Left colon (tissue), 2 donors: ENCODE data around the gene LY9. TPM values are rescaled to one million over a fixed set of nuclear protein-coding genes. Genes with fewer than 3 reads are reported as not detected.

Experiments used
- ATAC-seq: fragments of 200-7000 bp; cut with Tn5 transposase; one replicate; pipeline ENCODE4 v1.9.1; 2020; ENCODE audit warnings: mild to moderate bottlenecking, moderate library complexity
- DNase-seq, 2 donors: peaks; one replicate each; pipeline ENCODE4 v3.0.0-alpha.2; 2020
- intact Hi-C, 2 donors: fragments of 100-400 bp; cut with DNase I in 1 of 2; cut with micrococcal nuclease in 1 of 2; formaldehyde crosslinking; loops; one replicate each; pipeline versions ENCODE4 v1.11.2 to v1.14.0; 2022; cut with DNase I, micrococcal nuclease
- total RNA-seq, 2 donors: library from RNA; stranded (reverse); fragmentation: NEBNext Ultra II Directional; extraction: Animal tissue kit (Norgen Biotek cat#: 25700); gene quantifications; one replicate each; pipeline ENCODE4 v1.2.1, GENCODE V29; 2021
- donor health status: DM: no; HTN: no; CAD: no.
- donor health status: DM: yes; HTN: yes; CAD: no.

Gene LY9
- total RNA-seq, 2 donors from 2014 or later: 0.67 to 2.6 TPM

- no peak for DNase-seq
- intact Hi-C loops: no loop called here
- no peak for ATAC-seq
Measured at GRCh38 chr1:160799641-160800040, 3.7 kb downstream of the LY9 start.

- no peak for ATAC-seq
- intact Hi-C loops: no loop called here
- no peak for DNase-seq
Measured at GRCh38 chr1:160800142-160800541, 4.2 kb downstream of the LY9 start.

GRCh38 chr1:160800645-160801408 lies 4.9 kb downstream of the LY9 start:
- intact Hi-C loops: no loop called here
- ATAC-seq: no peak

GRCh38 chr1:160801836-160802580 lies 6.0 kb downstream of the LY9 start:
- DNase-seq: no peak
- ATAC-seq: no peak
- intact Hi-C loops: no loop called here

More at GRCh38 chr1:160800645-160801408, 4.9 kb downstream of the LY9 start:
- DNase-seq: no peak

- intact Hi-C loops: no loop called here
- no peak for DNase-seq
- no peak for ATAC-seq
Measured at GRCh38 chr1:160806109-160806665, 10.2 kb downstream of the LY9 start.

- ATAC-seq (no peak), DNase-seq (no peak)
- intact Hi-C loops: no loop called here
Measured at GRCh38 chr1:160806784-160807183, 10.8 kb downstream of the LY9 start.

- intact Hi-C loops: no loop called here
- DNase-seq: no peak
- ATAC-seq: no peak
Measured at GRCh38 chr1:160807247-160807646, 11.3 kb downstream of the LY9 start.

- intact Hi-C loops: no loop called here
- DNase-seq (no peak), ATAC-seq (no peak)
Measured at GRCh38 chr1:160807738-160808137, 11.8 kb downstream of the LY9 start.

GRCh38 chr1:160808289-160808688 lies 12.3 kb downstream of the LY9 start:
- DNase-seq (no peak), ATAC-seq (no peak)
- intact Hi-C loops: no loop called here

GRCh38 chr1:160810486-160810885 lies 14.5 kb downstream of the LY9 start:
- DNase-seq: no peak
- intact Hi-C loops: no loop called here
- no peak for ATAC-seq

- no peak for DNase-seq
- intact Hi-C loops: no loop called here
- ATAC-seq: no peak
Measured at GRCh38 chr1:160811147-160811546, 15.2 kb downstream of the LY9 start.

- ATAC-seq (no peak), DNase-seq (no peak)
- intact Hi-C loops: no loop called here
Measured at GRCh38 chr1:160813215-160813614, 17.2 kb downstream of the LY9 start.

GRCh38 chr1:160814316-160814715 lies 18.3 kb downstream of the LY9 start:
- DNase-seq (no peak), ATAC-seq (no peak)
- intact Hi-C loops: no loop called here

GRCh38 chr1:160814856-160815255 lies 18.9 kb downstream of the LY9 start:
- ATAC-seq (no peak), DNase-seq (no peak)
- intact Hi-C loops: no loop called here

- intact Hi-C loops: no loop called here
- ATAC-seq (no peak), DNase-seq (no peak)
Measured at GRCh38 chr1:160818207-160818937, 22.4 kb downstream of the LY9 start.

GRCh38 chr1:160819186-160819585 lies 23.2 kb downstream of the LY9 start:
- no peak for ATAC-seq
- no peak for DNase-seq
- intact Hi-C loops: no loop called here

GRCh38 chr1:160821627-160822026 lies 25.7 kb downstream of the LY9 start:
- no peak for DNase-seq
- ATAC-seq: no peak
- intact Hi-C loops: no loop called here

- DNase-seq: no peak
- ATAC-seq: no peak
- intact Hi-C loops: no loop called here
Measured at GRCh38 chr1:160823296-160823695, 27.3 kb downstream of the LY9 start.

- DNase-seq (no peak), ATAC-seq (no peak)
- intact Hi-C loops: no loop called here
Measured at GRCh38 chr1:160826546-160826945, 30.6 kb downstream of the LY9 start.

GRCh38 chr1:160827418-160827817 lies 31.4 kb downstream of the LY9 start:
- intact Hi-C loops: no loop called here
- no peak for DNase-seq
- no peak for ATAC-seq
